CD4-positive, alpha-beta T cell treated with Interleukin-15 for 4 hours (primary cell): ENCODE measurements around the gene TOM1.
"Not testable (repeated sequence)": the region's sequence is repeated elsewhere in the genome, so short reads cannot be mapped to it uniquely, and the experiment has no call there.

Experiments
- DNase-seq: peaks from one replicate; pipeline ENCODE4 v3.0.0-alpha.2; 2020; ENCODE audit warnings: low spot score

TOM1 gene

DNA sequence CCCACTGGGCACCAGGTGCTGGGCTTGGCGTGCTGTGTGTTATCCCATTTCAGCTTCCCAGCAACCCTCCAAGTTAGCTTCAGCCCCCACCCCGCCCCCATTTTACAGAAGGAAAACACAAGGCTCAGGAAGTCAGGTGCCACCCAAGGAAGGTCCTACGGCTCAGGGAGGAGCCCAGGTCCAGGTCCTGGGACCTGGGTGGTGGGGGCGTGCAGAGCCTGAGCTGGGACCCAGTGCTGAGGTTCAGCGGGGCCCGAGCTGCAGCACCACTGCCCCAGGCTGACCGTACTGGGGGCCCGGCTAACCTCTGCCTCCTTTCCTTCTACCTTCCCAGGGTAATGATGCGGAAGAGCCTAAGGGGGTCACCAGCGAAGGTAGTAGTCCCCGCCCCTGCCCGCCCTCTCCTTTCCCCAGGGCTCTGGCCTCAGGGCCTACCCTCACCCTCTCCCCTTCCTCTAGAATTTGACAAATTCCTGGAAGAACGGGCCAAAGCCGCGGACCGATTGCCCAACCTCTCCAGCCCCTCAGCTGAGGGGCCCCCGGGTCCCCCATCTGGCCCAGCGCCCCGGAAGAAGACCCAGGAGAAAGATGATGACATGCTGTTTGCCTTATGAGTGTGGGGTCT lies 47.0 kb downstream of the TOM1 start:
- DNase-seq = no peak

DNA sequence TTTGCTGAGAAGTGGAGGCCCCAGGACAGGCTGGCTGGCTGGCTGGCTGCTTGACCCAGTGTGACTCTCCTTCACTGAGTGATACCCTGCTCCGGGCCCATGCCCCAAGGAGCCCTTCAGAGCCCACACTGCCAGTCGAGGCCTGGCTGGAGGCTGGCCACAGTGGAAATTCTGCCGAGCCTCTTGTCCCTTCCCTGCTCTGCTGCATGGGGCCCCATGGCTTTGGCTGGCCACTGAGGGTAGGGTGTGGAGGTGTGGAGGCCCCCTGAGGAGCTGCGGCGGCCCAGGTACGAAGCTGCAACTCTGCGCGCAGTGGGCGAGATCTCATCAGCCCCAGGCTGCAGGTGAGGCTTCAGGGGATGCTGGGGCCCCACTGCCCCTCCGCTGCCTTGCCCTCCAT lies 47.8 kb downstream of the TOM1 start:
- no peak for DNase-seq

DNA sequence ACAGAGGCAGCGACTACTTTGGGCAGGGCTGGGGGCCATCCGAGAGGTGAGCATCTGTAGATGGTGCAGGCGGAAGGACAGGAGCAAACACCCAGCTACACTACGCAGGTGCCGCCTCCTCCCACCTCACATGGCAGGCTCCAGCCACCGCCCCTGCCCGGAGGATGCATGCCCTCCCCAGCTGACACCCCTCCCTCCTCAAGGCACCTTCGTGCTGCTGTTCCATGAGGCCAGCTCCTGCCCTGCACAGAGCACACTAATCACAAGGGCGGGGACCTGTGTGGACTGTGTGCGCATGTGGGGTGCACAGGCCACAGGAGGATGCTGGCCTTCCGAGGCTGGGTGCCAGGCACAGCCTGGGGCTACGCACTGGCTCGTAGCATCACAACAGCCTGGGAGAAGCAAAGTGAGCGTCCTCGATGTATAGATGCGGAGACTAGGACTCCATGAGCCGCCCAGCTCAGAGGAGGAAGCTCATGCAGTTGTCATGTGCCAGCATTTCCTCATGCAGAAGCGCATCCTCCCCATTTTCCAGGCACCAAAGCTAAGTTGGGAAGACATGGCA lies 48.4 kb downstream of the TOM1 start:
- no peak for DNase-seq

DNA sequence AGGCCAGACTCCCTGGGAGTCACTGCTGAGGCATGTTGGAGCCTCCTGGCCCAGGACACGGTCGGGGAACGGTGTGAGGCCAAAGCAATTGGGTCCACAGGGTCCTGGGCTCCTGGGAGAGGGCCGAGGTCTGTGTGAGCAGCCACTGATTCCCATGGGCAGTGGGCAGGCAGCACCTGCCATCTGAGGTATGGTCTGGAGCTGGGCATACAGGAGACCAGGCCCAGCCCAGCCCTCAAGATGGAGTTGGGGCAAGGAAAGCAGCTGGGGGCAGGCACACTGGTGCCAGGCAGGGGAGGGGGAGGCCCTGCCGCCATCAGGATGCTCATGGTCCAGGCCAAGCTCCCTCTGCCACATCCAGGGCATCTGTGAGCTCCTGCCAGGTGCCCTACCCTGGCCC lies 49.0 kb downstream of the TOM1 start:
- no peak for DNase-seq

DNA sequence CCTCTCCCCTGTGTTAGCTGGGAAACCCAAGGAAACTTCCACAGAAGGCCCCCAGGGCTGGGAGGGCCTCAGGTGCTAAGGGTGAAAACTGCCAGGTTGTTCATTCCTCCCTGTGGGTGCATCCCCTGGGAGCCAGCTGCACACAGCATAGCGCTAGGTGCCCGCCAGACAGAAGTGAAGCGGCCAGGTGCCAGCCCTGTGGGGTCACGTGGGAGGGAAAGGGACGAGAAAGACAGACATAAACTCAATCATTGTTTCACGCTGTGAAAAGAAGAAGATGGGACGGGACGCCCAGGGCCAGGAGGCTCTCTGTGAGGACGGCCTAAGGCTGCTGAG lies 49.6 kb downstream of the TOM1 start:
- no peak for DNase-seq

DNA sequence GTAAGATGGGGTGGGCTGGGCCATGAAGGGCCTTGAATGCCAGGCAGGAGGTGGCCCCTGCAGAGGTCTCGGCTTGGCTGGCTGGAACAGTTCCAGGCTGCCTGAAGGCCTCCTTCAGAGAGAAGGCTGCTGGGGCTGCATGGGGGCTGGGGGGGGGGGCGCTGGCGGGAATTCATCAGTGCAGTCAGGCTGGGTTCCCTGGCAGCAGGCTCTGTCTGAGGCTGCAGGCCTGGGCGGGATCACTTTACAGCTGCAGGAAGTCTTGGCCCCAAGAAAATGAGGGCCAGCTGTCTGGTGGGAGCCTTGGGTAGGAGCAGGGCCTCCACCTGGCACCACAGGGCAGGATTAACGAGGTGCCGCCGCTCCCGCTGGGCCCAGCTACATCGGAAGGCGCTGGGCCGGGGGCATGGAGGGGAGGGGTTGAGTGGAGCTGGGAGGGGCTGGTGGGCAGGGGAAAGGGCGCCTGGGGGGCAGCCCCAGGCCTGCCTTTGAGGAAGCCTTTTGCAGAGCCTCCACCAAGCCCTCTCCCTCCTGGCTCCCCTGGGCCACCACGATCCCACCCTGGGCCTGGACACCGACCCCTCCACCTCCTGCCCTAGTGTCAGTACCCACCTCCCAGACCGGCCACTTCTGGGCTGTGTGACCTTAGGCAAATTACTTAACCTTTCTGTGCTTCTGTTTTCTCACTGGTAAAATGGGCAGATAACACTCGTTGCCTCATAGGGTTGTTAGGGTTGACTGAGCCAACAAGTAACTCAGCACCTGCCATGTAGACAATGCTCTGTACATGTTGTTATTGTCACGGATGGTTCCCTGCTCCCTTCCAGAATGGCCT lies 50.2 kb downstream of the TOM1 start:
- DNase-seq = no peak

DNA sequence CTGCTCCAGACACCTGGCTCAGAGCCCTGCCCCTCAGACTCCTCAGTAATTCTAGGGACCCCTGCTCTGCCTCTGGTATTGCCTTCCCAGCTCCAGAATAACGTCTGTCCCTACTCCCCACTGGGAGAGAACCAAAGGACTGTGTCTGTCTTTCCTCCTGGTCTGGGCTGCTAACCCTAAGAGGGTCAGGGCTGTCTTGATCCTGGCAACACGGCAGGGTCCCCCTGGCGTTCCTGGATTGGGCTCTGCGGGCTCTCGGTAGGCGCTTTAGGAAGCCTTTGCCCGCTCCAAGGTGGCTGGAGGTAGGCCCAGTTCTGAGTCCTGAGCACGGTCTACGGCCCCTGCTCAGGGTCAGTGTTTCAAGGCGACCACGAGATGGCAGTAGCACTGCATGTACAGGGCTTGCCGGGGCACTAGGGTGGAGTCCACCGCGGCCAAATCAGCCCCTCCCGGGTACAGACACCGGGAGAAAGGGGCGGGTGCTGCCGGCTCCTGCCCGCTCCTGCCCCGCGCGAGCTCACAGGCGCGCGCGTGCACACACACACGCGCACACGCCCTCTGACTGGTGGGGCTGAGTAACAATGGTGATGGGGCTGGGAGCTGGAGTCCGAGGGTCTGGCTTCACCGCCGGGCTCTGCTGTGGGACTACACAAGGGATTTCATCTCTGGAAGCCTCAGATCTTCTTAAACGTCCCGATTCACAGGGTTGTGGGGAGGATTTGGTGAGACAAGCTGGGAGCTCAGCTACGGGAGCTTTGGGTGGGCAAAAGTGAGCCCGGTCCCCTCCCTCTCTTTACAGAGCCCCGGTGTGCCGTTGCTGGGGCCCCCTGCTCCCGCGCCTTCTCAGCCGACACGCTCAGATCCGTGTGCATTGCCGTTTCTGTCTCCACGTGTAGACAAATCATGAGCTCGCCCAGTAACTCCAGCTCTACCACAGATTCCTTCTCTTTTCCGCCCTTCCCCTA lies 51.1 kb downstream of the TOM1 start:
- DNase-seq = peak; percentile 87

DNA sequence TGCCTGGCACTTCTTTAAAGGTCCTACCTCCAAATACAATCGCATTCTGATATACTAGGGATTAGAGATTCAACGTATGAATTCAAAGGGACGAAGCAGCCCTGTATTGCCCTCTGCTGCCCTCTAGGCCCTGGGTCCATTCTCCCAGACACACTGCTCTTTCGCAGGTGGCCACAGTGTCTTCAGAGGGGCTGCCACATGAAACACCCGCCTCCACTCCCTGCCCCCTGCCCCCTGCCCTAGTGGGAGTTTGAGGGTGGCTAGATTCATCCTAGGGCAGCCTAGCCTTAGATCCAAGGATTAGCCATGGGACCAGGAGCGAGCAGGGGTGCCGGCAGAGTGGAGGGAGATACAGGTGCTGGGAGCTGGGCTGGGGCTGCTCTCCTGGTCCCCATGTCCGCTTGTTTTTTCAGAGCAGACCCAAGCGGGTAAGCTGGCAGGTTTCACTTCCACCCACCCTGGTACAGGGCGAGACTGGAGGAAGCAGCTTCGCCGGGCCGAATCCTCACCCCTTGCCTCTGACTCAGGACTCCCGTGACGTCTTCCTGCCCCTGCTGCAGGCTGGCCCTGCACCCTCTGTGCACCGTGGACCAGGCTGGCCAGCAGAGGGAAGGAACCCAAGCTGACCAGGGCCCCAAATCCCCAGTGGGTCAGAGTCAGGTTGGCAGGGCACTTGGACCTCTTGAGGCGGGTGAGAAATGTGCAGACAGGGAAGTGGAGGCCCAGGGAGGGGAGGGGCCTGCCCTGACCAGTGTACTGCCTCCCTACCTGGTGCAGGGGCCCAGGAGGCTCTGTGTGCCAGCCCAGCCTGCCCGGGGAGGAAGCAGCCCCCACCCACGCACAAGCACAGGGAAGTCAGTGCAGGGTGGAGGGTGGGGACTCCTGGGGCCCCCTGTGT lies 52.8 kb downstream of the TOM1 start:
- peak; percentile 32 for DNase-seq

DNA sequence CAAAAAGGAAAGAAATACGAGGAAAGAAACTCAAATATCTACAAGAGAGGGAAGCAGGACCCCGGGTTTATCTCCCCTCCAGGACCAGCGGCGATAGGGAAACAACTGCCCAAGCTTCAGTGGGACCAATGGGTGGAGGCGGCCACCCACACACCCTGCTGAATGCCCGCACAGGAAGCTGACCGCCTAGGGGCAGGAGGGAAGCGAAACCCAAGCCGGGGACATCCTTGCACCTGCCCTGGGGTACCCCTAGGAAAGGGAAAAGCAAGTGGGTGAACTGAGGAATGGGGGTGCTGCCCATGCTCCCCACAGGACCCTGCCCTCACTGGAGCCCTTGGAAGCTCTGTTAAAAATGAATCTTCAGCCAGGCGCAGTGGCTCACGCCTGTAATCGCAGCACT lies 53.6 kb downstream of the TOM1 start:
- DNase-seq = no peak

DNA sequence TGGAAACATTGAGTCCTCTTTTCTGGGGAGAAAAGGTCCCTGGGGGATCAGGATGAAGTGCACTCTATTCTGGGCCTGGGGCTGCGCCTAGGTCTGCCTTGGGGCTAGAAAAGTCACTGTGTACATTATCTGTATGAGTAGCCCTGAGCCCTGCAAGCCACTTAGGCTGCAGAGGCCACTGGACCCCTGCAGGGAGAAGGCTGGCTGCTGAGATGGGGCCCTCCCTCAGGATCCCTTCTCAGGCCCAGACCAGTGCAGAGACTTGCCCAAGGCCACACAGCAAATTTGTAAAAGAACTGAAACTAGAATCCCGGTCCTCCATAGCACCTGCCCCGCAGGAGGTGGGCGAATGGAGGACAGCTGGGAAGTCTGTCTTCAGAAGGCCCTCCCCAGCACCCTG lies 54.4 kb downstream of the TOM1 start:
- no peak for DNase-seq

DNA sequence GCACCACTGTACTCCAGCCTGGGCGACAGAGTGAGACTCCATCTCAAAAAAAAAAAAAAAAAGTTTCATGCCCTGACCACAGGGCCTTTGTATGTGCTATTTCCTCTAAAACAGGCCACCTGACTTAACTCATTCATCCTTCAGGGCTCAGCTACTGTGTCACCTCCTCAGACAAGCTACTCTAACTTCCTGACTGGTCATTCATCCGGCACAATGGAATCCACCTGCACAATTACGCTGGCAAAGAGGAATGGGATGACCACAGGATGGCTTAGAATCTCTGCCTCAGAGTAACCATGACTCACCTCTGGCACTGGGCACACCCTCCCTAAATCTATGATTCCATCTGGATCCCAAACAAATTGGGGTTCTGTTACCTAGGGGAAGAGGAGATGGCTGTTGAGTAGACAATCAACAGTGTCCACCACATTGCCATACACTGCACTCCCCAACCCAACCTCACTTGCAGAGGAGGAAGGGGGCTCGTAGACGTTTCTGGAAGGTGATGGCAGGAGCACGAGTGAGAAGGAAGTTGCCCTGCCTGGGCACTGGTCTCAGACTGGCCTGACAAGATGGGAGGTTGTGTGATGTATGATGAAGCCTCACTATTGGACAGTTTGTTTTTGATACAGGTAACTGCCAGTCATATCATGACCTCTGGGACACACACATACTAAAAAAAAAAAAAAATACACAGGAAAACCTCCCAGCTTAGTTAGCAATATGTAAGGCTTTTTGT lies 58.4 kb downstream of the TOM1 start:
- DNase-seq = no peak

DNA sequence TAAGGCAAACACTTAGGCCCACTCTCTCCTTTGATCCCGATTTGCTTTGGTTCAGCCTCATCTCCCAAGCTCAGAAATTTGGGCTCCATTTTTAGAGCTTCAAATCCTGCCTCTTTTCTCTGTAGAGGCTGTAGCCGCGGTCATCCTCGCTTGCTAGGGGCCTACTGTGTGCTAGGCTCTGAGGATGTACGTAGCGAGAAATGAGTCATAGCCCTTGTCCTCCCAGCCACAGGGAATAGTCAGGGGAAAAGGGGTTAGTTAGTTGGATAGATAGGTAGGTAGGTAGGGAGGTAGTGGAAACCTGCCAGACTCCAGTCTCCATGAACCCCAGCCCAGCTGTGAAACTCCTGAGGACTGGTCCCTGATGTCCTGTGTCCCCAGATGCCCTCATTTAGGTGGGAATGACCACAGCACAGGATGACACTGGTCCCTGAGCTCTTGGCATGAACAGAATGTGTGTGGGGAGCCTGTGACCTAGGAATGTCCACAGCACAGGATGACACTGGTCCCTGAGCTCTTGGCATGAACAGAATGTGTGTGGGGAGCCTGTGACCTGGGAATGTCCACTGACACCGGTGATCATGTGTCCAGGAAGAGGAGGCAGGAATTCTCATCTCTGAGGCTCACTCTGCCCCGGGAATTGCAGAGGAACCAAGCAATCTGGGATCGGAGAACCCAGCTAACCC lies 59.8 kb downstream of the TOM1 start:
- DNase-seq = no peak

DNA sequence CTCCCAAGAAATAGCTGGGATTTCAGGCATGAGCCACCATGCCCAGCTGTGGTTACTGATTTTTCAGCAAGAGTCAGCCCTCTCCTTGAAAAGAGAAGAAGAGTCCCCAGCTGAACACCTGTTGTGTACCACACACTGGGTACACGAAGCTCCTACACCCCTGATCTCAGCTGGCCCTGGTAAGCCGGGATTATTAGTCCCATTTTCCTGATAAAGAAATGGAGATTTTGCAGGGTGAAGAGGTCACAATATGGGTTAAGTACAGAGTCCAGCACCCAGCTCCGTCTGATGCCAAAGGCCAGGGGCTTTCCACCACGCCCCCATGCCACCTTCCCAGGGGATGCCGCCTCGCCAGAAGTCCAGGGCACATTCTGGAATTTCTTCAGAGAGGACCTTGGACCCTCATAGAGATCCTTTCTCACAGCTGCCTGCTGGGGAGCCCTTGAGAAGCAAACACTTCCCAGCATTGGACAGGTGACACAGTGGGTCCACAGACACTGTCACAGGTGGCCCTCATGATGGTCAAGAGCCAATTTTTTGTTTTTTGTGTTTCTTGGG lies 61.4 kb downstream of the TOM1 start:
- no peak for DNase-seq

DNA sequence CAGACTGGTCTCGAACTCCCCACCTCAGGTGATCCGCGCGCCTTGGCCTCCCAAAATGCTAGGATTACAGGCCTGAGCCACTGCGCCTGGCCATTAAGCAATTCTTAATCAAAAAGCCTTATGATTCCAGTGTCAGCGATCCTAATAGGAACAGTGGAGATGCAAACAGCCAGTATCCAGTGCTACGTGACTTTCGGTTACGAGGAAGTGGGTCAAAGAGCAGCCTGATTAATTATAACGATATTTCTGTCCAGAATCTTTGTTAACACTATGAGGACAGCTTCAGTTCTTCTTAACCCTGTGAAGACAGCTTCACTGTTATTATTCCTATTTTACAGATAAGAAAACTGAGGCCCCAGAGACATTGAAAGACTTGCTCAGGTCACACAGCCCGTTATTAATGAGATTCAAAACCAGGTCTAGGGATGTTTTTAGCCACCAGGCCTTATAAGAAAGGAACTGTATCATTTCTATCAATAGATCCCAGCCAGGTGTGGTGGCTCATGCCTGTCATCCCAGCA lies 63.9 kb downstream of the TOM1 start:
- DNase-seq = no peak

DNA sequence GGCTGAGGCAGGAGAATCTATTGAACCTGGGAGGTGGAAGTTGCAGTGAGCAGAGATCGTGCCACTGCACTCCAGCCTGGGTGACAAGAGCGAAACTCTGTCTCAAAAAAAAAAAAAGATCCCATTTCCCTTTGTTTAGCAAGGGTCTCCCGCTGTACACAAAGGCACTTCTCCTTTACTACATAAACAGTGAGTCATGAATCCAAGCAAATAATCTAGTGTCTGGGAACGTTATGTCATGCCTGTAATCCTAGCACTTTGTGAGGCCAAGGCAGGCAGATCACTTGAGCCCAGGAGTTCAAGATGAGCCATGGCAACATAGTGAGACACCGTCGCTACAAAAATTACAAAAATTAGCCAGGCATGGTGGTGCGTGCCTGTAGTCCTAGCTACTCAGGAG lies 64.5 kb downstream of the TOM1 start:
- not testable (repeated sequence) for DNase-seq

DNA sequence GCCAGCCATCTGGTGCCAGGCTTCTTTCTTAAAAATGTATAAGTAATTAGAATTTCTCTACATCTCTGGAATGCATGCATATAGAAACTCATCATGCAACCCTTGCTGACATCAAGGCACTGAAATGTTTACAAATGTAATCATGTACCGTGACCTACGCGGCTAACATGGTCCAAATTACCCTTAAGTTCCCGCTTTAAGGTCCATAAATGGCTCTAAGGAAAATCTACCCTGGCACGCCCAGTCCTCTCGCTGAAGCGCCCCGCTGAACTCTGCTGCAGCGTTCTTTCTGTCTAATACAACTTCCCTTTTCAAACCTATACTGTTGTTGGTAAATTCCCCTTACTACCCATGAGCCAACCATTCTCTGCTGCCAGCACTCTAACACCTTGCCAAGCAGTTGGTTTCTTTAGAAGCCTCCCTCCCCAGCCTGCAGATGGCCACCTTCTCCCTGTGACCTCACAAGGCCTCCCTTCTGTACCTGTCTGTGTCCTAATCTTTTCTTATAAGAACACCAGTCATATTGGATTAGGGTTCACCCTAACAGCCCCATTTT lies 67.7 kb downstream of the TOM1 start:
- no peak for DNase-seq

DNA sequence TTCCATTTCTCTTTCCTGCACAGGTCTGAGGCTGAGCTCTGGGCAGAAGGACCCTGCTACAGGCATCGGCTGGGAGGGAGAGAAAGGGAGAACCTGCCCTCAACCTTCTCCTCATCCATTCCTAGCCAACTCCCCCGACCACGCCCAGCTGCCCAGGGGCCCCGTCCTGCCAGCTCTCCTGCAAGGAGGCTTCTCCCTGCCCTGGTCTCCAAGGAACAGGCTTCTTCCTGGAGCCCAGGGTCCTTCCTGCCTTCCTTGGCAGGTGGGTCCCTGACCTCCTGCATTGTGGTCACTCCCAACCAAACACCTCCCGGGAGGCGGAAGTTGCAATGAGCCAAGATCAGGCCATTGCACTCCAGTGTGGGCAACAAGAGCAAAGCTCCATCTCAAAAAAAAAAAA lies 68.7 kb downstream of the TOM1 start:
- no peak for DNase-seq

DNA sequence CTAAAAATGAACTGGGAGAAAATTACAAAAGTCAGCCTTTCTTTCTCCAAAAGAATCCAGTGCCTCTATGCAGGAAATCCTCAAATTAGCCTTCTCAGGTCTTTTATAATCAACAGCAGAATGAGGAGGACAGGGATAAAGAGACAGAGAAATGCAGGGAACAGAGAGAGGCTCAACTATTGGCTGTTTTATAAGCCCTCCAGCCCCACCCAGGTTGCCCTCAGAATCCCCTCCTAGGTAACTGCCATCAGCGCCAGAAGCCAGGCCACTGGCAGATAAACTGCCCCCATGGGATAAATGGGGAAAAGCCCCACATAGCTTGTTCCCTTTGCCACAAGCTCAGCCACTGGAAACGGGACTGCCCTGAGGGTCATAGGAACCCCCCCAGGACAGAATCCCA lies 70.3 kb downstream of the TOM1 start:
- DNase-seq = no peak

DNA sequence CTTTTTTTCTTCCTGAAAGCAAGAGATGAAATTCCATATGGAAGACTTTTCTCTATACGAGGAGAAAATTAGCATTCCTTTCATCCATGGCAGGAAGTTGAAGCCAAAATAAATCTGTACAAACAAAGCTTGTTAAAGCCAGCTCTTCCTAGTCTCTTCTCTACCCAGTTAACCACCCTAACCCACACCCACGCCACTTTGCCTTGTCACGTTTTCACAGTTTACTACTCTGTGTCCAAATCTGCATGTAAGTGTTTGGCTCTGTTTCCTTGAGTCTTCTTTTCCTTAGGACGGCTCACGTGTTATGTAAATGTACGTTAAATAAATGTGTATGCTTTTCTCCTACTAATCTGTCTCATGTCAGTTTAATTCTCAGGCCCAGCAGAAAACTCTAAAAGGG lies 74.1 kb downstream of the TOM1 start:
- no peak for DNase-seq
